GM19351 (cell line): ENCODE measurements around the gene ZNF497.

Experiments
- ATAC-seq: cut with Tn5 transposase; IDR thresholded peaks from one replicate; pipeline ENCODE4 v1.9.1; 2021; ENCODE audit warnings: mild to moderate bottlenecking, moderate library complexity; ENCODE audit not compliant: unreplicated experiment

Gene ZNF497

GRCh38 chr19:58368561-58369360, 6.2 kb upstream of the ZNF497 start:
- no peak for ATAC-seq

GRCh38 chr19:58367698-58368454, 5.3 kb upstream of the ZNF497 start:
- ATAC-seq, result no peak

GRCh38 chr19:58366585-58367430, 4.3 kb upstream of the ZNF497 start:
- ATAC-seq, result no peak

- no peak for ATAC-seq
These were observed 1.6 kb upstream of the ZNF497 start for GRCh38 chr19:58364146-58364545.

- ATAC-seq, result no peak
These were observed 665 bp downstream of the ZNF497 start for GRCh38 chr19:58361900-58362271.

GRCh38 chr19:58357481-58358145, 4.9 kb downstream of the ZNF497 start:
- no peak for ATAC-seq

GRCh38 chr19:58356766-58357480, 5.6 kb downstream of the ZNF497 start:
- no peak for ATAC-seq

GRCh38 chr19:58355908-58356765, 6.4 kb downstream of the ZNF497 start:
- ATAC-seq, result no peak

GRCh38 chr19:58355215-58355796, 7.2 kb downstream of the ZNF497 start:
- no peak for ATAC-seq

- no peak for ATAC-seq
These were observed 8.0 kb downstream of the ZNF497 start for GRCh38 chr19:58354478-58355030.

GRCh38 chr19:58353717-58354477, 8.7 kb downstream of the ZNF497 start:
- no peak for ATAC-seq

GRCh38 chr19:58352760-58353671, 9.5 kb downstream of the ZNF497 start, which contains the start of gene A1BG:
A1BG (minus strand) TSS chr19:58353492; CDS start chr19:58353437, 55 bp downstream.
- no peak for ATAC-seq

- no peak for ATAC-seq
These were observed 10.4 kb downstream of the ZNF497 start for GRCh38 chr19:58351990-58352755.

GRCh38 chr19:58351558-58351878, 11.0 kb downstream of the ZNF497 start:
- ATAC-seq, result no peak

GRCh38 chr19:58350871-58351557, 11.5 kb downstream of the ZNF497 start:
- no peak for ATAC-seq
